ENCODE measurements around the gene CLP1. TPM values are rescaled to one million over a fixed set of nuclear protein-coding genes. Genes with fewer than 3 reads are reported as not detected.
"Not testable (repeated sequence)": the region's sequence is repeated elsewhere in the genome, so short reads cannot be mapped to it uniquely, and the experiment has no call there.

The CLP1 gene
- polyA plus RNA-seq, 12 donors, result 7.8 to 17.7 (median 9.8) TPM; not detected in 1

GRCh38 chr11:57658023-57658361, 430 bp downstream of the CLP1 start:
- no peak for DNase-seq

DNA sequence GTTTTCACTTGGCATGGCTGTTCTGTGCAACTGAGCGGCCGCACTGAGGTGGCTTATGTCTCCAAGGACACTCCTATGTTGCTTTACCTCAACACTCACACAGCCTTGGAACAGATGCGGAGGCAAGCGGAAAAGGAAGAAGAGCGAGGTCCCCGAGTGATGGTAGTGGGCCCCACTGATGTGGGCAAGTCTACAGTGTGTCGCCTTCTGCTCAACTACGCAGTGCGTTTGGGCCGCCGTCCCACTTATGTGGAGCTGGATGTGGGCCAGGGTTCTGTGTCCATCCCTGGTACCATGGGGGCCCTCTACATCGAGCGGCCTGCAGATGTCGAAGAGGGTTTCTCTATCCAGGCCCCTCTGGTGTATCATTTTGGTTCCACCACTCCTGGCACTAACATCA, 2.1 kb downstream of the CLP1 start:
- DNase-seq, result no peak

DNA sequence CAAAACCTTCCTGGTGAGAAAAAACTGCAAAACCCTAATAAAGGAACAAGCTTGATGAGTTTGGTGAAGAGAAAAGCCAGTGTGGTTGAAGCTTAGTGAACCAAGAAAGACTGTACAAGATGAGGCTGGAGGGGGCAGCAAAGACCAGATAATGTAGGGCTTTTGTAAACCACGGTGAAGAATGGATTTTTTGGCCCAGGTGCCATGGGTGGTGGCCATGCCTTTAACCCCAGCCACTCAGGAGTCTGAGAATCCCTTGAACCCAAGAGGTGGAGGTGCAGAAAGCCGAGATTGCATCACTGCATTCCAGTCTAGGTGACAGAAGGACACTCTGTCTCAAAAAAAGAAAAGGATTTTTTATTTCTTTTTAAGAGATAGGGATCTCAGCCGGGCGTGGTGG, 5.3 kb downstream of the CLP1 start:
- DNase-seq, result no peak

- no peak for DNase-seq
Observed at GRCh38 chr11:57663975-57664374, 6.4 kb downstream of the CLP1 start.

DNA sequence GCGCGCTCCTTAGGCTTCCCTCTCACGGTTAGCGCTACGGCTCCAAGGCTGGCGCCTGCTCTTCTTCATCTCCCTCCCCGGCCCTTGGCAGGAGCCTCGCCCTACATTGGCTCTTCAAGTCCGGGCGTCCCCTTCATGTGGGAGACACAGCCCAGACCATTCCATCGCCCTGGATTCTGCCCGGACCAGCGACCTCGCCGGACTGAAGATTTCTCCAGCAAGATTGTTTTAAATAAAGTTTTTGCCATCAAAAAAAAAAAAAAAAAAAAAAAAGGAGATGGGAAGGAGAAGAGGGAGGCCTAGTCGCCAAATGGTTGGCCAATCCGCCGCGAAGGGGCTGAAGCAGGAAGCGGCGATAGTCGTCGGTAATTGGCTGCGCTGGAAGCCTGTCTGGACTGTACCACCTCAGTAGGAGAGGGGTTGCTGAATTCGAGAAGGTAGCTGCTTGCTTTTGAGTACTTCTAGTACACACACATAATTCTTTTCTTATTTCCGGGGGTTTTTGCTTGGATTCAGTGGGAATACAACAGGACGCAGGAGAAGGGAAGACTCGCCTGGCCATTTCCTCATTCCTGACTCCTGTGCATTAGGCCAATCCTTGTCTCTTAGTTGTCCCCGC, 9.7 kb downstream of the CLP1 start:
- DNase-seq, result peak; percentile 97

- peak; percentile 100 for DNase-seq
Observed at GRCh38 chr11:57667736-57668433, 10.3 kb downstream of the CLP1 start, which contains the start of gene ZDHHC5. ZDHHC5 (plus strand) TSS chr11:57668114; CDS start chr11:57673091, 4,977 bp downstream.

- DNase-seq, result no peak
Observed at GRCh38 chr11:57668434-57668782, 10.8 kb downstream of the CLP1 start.

GRCh38 chr11:57674251-57674650, 16.7 kb downstream of the CLP1 start:
- no peak for DNase-seq

DNA sequence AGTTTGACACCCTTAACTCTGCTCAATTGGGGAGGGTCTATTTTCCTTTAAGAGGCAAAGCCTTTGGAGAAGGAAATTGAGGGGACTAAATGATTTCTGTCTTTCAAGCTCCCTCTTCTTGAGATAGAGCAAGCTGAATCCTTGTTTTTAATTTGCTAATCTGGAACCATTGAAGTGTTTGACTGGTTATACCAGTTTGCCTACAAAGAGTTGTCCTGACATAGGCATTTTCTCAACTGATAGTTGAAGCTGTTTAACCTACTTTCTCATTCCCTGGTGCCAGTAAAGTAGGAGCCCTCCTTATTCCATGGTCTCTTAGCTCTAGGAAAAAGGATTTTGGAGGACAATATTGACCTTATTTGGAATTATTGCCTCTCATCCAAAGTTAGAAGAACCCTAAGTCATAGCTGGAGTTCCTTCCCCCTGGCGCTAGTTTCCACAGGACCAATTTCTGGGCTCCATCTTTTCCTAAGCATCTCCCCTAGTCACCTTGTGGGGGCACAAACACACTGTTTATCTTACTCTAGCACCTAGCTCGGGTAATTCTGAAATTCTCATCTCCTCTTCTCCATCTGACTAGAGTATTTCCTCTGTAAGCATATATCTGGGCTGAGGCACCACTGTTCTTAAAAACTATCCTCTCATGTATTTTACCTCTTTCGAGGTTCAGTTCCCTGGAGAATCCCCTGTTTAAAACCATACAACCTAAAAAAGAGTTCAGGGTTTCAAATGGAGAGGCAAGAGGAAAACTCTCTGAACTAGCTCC, 17.8 kb downstream of the CLP1 start:
- no peak for DNase-seq

- DNase-seq, result no peak
Observed at GRCh38 chr11:57679396-57679795, 21.8 kb downstream of the CLP1 start.

DNA sequence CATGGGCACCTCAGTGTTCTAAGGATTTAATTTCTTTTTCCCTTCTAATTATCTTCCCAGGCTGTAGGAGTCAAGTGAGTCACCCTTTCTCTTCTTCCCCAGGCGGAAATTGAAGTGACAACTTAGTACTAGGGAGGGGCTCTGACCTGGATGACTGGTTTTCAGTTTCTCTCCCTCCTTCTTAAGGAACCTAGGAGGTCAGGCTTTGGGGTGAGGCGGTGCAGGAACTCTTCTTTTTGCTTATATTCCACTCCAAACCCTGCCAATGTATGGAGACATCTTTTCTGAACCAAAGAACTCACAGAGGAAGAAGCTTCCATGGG, 23.0 kb downstream of the CLP1 start:
- no peak for DNase-seq

- DNase-seq, result no peak
Observed at GRCh38 chr11:57681168-57681567, 23.6 kb downstream of the CLP1 start.

GRCh38 chr11:57690474-57690873, 32.9 kb downstream of the CLP1 start:
- not testable (repeated sequence) for DNase-seq

GRCh38 chr11:57698843-57699365, 41.3 kb downstream of the CLP1 start:
- DNase-seq, result no peak

- DNase-seq, result no peak
Observed at GRCh38 chr11:57699813-57700212, 42.3 kb downstream of the CLP1 start.

DNA sequence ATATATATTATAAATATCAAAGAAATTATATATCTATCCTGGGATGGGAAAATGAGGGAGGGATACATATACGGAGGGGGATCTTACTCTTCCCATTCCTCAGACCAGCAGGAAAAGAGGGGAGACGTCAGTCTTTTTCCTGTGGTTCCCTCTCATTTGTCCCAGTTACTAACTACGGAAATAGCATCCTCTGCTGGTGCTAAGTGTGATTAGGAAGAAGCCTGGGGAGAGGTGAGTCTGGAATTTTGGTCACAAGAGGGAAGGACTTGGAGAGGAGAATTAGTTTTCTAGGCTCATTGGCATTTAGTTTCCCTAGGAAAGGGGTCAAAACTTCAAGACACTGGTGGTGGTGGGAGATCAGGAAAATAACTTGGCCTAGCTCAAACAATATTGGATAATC, 42.9 kb downstream of the CLP1 start:
- no peak for DNase-seq

DNA sequence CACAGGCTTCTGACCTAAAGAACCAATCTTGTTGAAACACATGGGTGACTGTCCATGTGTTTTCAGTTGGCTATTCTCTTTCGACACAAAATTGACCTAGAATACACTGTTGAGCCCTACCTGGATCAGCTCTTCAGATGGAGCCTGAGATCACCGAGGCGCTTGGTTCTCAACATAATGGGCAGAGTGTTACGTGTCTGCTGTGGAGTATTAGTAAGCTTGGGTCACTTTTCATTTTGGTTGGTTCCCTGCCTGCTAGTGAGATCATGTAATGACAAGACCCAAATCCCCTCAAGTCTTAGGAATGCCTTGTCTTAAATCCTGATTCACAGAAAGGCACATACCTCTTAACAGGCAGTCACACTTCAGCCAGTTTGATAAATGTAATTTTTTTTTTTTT, 45.8 kb downstream of the CLP1 start:
- DNase-seq, result no peak

DNA sequence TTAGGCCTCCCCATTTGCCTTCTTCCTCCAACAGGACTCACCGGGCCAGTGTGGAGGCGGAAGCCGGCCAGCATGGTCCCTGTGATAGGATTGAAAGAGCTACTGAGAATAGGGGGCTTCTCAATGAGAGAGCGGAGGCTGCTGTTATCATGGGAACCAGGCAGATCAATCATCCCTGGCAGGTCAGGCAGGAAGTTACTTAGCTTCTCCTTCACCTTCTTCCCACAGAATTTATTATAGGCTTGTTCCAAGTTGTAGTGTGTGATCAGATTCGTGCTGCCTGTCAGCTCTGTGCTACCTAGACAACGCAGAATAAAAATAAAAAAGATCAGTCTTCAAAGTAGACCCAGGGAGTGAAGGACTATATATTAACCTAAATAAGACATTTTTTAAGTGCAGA, 47.4 kb downstream of the CLP1 start:
- DNase-seq, result no peak

GRCh38 chr11:57705432-57705831, 47.9 kb downstream of the CLP1 start:
- not testable (repeated sequence) for DNase-seq

DNA sequence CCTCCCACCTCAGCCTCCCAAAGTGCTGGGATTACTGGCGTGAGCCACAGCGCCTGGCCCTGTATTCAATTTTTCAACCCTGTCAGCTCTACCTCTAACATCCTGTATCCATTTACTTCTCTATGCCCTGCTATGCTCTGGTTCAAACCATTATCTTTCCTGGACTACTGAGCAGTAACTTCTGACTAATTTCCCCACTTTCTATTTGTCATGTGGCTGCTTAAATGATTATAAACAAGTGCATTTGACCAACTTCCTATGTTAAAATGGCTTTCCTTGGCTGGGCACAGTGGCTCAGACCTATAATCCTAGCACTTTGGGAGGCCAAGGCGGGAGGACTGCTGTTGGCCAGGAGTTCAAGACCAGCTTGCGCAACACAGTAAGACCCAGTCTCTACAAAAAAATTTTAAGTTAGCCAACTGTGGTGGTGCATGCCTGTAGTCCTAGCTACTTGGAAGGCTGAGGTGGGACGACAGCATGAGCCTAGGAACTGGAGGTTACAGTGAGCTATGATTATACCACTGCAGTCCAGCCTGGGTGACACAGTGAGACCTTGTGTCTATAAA, 52.3 kb downstream of the CLP1 start:
- no peak for DNase-seq

Measured in muscle of arm (tissue), 12 donors.